Activated CD4-positive, alpha-beta T cell treated with anti-CD3 and anti-CD28 coated beads for 48 hours (primary cell): ENCODE data around the gene PJA2.

ENCODE experiments used
- DNase-seq: peaks from one replicate; pipeline ENCODE4 v3.0.0-alpha.2; 2020

Gene PJA2

DNA sequence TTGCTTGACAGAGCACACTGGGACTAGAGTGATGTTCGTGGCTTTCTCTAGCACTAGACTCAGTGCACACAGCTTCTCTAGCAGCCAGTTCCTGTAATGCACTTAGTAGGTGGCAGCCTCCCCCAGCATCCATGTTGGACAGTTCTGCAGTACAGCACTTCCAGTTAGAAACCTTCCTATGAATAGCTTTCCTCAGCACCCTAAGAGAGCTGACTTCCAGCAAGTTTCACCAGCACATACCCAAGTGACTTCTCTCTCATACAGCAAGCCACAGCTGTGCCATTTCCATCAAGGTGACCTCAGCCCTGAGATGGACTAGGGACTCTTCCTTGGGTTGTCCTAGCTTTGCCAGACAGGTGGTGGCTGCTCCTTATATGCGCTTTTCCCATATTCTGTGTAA is 60.4 kb downstream of the PJA2 start:
- DNase-seq = no peak

DNA sequence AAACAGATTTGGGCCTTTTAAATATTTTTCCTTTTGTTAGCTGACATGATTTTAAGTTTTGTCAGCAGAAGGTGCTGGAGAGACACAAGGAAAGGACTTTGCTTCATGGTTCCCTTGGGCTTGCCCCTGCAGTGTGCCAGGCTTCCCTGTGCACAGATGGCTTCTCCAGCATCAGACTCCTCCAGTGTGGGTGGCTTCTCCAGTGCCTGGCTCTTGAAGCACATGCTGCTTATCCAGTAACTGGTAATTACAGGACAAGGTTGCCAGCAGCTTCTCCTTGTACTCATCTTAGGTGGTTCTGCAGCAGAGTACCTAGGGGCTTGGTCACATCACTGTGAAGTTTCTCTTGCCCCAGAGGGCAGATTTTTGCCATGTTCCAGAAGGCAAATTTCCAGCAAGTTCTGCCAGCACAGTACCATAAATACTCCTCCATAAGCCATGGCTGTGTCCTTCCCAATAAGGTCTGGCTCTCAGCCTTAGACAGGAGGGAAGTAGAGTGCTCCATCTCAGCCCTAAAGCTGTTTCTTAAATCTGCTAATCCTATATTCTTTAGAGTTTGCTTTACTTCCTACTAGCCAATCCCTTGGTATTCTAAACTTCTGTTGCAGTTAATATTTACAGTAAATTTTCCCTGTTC is 62.4 kb downstream of the PJA2 start:
- DNase-seq = no peak

DNA sequence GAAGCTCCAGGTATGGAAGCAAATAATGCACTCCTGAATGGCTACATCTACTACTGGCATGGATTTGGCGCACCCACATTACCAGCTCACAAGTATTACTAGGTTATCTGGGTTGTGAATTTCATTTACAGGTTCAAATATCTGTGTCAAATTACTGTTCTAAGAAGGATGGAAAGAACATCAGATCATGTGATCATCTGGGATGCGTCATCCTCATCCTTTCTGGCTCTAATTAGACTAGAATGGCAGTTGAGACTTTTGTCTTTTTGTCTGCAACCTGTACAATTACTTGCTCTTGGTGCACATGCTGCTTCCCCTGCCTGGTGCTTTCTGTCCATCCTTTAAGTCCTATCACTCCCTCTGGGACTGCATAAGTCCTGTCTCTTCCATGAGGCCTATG is 64.1 kb downstream of the PJA2 start:
- DNase-seq = no peak

DNA sequence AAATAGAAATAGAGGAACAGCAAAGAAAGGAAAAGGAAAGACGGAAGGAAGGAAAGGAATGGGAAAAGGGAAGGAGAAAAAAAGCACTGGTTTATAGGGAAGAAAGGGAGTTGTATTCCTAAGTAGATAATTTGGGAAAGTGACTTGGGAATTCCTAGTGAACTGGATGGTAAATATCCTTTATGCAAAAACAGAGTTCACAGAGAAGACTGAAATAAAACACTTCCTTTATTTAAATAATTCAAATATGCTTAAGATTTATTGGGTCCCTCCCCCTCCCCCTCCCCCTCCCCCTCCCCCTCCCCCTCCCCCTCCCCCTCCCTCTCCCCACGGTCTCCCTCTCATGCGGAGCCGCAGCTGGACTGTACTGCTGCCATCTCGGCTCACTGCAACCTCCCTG is 69.4 kb downstream of the PJA2 start:
- no peak for DNase-seq

DNA sequence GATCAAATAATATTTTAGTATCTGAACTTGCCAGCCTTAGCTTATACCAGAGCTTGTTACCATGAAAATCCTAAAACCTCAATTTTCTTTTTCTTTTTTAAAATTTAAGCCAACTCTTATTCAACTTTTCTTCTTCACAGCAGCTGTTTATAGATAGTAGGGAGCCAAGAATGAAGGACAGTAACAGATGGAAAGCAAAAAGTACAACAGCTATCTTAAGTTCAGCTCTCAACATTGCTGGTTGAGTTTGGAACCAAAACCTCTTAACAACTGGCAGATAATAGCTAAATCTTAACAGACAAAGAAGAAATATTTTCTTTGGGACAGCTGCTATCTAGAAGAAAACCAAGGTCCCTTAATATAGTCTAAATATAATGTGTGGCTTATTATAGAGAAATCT is 74.7 kb downstream of the PJA2 start:
- no peak for DNase-seq

DNA sequence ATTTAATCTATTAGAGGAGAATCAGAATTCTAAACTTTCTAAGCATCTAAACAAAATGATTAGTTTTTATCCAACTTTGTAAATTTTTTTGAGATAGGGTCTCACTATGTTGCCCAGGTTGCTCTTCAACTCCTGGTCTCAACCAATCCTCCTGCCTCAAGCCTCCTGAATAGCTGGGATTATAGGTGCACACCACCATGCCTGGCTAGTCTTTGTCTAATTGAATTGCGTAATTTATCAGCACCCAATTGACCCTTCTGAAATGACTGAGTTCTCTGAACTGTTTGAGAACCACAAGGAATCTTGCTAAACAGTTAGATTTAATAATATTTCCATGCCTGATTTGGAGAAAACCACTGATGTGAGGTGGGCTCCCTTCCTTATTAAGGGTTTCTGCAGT is 75.7 kb downstream of the PJA2 start:
- DNase-seq = no peak

DNA sequence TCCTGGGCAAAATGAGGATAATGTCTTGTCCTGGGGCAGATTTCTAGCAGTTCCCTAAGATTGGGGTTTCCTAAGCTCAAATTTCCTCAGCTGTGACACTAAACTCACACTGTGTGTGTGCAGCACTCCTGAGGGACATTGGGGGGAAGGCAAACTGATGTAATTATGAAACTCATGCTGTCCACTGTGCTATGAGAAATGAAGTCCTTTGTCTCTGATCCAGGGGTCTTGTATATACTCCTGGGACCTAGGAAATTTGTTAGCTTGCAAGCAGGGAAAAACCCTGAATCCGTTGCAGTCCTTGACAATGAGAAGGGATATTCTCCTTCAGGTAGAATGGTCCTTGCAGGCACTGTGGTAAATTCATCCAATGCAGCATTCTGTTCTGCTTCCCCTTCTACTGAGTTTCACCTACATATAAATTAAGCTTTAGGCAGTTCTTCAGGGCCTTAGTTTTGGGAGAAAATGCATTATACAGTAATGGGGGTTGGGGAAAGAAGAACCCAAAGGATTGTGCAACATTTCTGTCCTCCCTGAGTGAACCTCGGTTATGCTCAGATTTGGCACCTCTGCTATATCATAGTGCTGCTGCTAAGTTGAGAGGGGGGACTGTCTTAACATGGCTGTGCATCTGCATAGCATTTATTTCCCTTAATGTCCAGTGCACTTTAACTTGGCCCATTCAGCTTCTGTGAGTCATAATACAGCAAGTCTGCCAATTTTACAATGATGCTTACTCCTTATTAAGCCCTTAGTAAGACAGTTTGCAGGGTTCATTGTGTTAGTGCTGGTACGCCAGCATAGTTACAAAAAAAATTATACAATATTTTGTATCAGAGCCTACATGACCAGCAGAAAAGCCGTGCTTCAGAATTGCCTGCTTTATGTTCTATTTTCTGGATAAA is 80.2 kb downstream of the PJA2 start:
- DNase-seq = no peak

DNA sequence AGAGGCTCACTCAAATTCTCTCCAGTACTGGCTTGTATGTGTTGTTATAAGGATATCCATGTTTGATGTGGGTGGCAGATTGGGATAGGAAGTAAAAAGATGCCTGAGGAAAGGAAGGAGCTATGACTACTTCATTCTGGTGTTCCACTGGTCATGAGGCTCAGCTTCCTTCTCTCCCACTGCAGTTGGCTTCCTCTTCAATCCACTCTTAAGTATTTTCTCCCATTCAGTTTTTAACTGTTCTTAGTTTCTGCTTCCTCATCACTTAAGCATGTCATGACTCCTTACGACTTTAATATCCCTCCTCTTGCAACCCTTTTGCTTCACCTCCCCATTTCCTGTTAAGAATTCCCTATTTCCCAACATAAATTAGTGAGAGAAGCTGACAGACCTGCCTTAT is 81.1 kb downstream of the PJA2 start:
- DNase-seq = no peak

DNA sequence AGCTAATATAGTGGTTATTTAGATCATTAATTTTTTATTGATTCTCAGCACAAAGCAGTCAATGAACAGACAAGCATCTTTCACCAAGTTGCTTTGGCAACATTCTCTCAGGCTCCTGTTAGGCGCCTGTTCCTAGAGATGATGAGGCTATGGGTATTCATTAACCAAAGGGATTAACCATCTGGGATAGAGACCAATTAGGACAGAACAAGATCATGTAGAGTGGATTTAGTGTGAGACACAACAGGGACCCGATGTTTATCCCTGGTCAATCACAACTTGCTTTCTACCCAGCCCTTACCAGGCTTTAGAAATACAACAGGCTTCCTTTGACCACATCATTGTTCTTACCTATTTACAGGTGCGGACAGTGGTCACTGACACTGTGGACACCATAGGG is 82.2 kb downstream of the PJA2 start:
- no peak for DNase-seq

DNA sequence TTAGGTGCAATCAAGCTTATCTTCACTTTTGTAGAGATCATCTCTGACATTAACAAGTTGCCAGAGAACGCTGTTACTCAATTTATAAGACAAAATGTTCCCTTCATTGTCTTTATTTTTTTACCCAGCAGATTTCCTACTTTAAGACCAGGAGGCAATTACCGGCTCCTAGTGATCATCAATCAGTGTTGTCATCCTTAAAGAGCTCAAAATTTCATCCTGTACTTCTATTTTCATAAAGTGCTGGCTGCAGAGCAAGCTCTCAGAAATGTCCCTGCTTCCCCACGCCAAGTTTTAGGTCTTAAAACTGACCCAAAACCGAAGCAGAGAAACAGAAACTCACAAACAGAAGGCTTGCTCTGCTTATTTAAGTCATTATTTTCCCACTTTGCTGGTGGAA is 82.9 kb downstream of the PJA2 start:
- DNase-seq = no peak

DNA sequence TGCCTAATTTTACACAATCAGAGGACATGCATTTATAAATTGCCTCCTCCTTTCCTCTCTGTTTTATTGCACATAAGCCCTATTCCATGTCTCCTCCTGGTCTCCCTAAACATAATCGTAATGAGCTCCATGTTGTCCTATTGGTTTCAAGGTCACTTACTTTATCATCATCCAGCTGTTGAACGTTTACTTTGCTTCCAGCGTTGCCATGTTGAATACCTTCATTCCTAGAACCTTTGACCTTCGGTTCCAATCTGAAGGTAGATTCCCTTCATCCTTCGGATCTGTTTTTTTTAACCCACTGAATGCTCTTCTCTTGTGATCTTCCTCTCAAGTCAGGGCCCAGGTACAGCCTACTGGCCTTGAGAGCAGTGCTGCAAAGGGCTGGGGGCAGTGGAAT is 84.3 kb downstream of the PJA2 start:
- DNase-seq = no peak

DNA sequence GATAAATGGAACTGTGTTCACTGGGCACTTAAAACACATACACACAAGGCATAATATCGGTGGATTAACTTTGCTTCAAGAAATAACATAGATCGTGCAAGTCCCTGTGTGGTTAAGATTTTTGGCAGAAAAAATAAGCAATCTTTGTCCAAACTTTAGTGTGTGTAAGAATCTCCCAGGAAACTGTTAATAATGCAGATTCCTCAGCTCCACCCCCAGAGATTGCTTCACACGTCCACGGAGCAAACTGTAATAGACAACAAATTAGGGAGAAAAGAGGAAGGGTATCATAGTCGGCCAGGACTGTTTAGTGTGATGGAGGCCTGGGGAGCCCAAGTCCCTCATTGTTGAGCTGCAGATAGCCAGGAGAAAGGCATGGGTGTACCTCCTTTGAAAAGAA is 84.8 kb downstream of the PJA2 start:
- DNase-seq = no peak

DNA sequence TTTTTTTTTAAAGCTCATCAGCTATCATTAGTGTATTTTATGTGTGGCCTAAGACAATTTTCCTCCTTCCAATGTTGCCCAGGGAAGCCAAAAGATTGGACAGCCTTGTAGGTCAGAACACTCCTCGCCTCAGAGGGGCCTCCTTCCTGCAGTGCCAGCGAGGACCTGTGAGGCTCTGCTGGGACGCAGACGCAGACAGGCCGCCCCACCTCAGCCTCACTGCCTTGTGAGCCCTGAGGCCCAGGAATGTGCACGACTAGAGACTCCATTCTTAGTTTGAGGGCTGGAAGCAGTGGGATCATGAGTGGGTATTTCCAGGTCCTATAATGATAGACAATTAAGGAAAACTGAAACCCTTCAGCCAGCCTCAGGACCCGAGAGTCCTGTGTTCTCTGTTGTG is 85.4 kb downstream of the PJA2 start:
- no peak for DNase-seq

DNA sequence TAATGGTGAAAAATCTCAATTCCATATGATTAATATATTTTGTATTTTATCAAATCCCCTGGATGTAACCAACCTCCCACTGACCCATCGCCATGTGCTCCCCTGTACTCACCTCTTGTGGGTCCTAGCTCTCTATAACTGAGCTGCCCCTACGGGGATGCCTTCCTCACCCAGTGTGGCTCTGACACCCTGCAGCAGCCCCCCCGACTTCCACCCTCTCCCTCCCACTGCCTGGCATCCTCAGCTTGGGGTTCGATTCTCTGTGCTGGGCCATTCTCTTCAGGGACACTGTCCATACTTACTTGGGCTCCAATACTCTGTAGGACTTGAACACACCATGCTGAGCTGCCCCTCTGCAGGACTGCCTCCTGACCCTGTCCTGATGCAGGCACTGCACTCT is 87.1 kb downstream of the PJA2 start:
- DNase-seq = no peak

DNA sequence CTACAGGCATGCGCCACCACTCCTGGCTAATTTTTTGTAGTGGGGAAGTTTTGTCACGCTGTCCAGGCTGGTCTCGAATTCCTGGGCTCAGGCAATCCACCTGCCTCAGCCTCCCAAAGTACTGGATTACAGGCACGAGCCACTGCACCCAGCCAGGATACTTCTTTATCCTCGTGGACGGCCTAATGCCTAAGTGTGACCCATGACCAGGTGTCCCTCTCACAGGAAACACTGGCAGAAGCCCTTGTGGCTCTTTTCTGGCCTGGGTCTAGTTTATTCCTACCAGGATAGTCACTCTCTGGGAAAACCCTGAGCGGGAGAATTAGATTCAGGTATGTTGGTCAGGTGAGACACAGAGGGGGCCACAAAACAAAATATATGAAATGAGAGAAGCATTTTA is 90.4 kb downstream of the PJA2 start:
- DNase-seq = no peak

DNA sequence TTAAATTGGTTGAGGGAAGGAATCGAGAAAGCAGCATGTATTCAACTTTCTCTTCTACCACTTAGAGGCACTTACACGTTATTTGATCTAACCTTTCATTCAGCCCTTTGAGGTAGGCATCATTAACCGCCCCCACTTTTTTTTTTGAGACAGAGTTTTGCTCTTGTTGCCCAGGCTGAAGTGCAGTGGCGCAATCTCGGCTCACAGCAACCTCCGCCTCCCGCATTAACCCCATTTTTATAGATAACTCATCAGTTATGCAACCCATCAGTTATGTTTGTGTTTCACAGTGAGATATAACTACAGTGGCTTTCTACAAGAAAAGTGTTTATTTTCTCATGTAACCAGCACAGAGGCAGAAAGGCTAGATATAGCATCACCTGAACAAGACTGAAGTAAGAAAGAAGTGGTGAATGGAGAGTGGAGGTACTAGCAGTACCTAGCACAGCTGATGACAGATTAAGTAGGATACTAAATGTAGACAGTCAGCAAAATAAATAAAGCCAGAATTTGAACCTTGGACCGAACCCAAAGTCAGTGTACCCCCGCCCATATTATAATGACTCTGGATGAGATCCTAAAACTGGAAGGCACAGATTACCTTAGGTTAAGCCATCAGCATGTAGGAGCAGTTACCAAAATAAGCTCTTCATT is 91.2 kb downstream of the PJA2 start:
- no peak for DNase-seq

DNA sequence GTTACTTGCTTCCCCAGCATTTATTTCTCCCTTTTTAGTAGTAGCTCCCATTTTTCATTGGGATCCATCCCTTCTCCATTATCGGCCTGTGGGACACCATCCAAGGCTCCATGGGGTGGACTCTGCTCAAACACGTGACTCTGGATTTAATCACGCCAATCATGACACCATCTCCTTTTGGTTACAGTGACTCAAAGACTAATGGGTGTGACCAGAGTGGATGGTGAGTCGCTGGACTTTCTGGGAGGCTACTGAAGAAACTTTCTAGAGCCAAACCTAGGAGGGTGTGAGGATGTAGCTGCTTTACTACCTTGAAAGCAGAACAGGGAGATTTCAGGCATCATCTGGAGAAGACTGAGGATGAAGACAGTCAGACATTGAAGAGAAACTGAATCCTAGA is 93.1 kb downstream of the PJA2 start:
- DNase-seq = no peak

DNA sequence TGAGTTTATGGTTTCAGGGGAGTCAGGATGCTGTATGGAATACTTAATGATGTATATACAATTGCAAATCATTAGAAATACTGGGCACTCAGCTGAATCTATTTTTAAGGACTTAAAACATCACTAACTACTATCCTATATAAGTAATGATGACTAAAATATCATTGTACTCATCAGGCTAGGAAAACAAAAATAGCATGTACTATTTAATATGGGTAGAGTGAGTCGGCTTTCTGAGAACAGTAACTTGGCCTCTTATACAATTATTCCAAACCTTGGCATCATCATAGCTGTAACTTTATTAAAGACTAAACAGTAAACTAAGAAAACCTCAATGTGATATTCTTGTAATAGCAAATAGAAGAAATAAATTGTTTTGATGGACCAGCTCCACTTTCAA is 94.5 kb downstream of the PJA2 start:
- no peak for DNase-seq

DNA sequence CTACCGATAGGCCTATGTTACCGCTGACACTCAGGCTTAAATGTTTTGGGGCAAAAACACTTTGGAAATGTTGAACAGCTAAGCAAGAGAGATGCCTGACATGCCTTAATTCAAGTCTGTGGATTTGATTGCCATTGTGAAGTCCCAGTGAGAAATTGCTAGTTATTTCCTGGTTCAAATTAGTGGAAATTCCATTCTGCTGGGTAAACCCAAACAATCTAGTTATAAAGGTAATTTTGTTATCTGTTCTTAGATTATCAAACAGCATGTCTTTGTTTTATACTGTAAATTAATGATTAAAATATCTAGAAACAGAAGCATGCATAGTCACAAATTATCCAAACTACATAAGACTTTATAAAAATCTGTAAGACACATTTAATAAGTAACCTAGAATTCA is 96.6 kb downstream of the PJA2 start:
- DNase-seq = no peak

DNA sequence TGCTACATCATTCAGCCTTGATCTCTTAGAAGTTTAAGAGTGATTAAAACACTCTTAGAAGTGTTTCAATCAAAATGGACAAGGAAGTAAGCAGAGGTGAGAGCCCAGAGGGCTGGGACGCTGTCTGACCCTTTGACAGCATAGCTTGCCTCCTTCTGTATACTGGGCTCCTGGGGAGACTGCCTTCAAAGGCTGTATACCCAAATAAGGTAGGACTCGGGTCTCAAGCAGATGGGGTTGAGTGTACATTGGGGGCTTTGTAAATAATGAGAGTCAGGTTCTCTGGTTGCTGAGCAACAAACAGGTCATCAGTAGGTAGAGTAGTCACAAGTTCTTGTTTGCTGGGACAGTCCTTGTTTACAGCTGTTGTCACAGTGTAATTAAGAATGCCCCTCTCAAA is 97.1 kb downstream of the PJA2 start:
- DNase-seq = no peak

DNA sequence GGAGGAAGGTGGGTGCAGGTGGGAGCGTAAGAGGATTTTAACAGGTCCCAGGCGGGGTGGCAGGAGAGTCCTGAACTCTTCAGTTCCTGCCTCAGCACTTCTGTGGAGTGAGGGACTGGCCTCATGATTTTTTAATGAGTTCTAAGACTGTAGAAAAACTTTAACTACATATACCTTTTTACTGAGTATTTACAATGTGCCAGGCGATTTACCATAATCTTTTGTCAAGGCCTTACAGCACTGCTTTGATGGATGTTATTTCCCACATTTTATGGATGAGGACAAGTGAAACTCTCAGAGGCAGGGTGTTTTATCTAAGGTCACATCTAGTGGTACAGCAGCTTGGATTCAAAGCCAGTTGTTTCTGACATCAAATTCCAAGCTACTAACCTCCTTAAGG is 99.5 kb downstream of the PJA2 start:
- no peak for DNase-seq

DNA sequence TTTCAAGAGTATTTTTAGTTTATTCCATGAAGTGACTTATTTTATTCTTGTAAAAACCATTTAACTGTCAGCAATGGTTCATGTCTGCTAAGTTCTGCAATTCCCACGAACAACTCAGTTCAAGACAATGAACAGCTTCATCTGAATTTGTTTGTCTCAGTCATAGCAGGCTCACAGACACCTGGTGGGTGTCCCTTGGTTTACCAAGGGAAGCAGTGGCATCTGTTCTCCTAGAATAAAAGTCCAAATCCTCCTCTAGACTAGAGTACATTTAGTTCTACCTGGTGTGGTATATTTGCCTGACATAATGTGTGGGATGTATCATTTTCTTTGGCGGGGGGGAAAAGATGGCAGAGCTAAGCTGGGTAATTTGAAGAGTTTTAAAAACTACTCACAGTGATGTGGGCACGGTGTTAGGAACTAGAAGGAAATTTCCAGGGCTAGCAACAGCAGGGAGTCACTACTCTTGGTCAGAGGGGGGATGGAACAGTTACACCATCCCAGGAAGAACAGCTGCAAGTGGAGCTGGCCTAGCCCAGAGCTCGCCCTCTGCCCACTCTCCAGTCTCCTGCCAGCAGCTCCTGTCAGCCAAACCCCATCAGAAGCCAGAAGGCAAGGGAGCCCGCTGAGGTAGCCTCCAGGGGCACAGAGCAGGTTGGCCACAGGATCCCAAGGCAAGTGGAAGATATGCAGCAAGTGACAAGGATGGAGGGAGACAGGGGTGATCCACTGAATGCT is 100.3 kb downstream of the PJA2 start:
- no peak for DNase-seq

DNA sequence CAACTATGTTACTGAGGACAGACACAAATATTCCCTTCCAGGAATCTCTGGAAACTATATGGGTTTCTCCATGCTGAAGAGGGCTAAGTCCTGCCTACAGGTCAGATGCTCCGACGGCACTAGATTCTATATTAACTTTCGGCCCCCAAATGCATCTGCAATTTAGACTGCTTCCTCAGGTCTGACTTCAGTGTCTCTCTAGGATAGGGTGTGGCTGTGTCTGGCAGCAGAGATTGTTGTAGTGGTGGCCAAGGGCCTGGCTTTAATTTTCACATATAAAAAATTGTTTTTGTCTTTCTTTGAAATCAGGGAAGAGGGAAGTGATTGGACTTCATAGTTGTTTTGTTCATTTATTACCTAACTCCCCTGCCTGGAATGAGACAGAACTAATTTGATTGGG is 101.8 kb downstream of the PJA2 start:
- no peak for DNase-seq

DNA sequence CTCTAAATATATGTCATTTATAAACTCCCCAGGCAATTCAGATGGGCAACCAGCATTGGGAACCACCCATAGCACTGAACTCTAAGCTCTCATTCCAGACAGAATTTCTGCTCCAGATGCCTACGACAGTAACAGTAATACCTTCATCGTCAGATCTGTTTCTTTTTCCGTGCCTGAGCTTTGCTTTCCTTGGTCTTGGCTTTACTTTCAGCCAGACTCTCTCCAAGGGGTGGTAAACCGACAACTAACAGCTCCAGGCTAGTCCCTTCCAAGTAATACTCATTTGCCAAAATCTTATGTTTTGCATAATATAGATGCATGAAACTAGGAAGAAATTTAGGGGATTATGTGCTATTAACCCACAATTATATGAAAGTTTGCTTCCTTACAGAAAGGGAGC is 102.3 kb downstream of the PJA2 start:
- DNase-seq = no peak
